DOHH2 (cell line): ENCODE results near the gene PRMT7.

Experiments
- H3F3A ChIP-seq: fragments of 200-600 bp; sonication (generic), shearing (Covaris generic); 2 replicates; pipeline ENCODE4 v1.6.0; 2016; ENCODE audit warnings: antibody characterized with exemption, mild to moderate bottlenecking; ENCODE audit not compliant: control insufficient read depth, insufficient read depth
- H3K27ac ChIP-seq: fragments of 200-600 bp; sonication (generic); 2 replicates; pipeline ENCODE4 v1.5.1; 2014; ENCODE audit warnings: low read depth, mild to moderate bottlenecking, low read length, moderate library complexity
- H3K27me3 ChIP-seq: fragments of 200-600 bp; sonication (generic); 2 replicates; pipeline ENCODE4 v1.6.1; 2014; ENCODE audit warnings: mild to moderate bottlenecking, low read length, mixed read lengths; ENCODE audit not compliant: control insufficient read depth
- H3K36me3 ChIP-seq: fragments of 200-600 bp; sonication (generic); 2 replicates; pipeline ENCODE4 v1.6.1; 2014; ENCODE audit warnings: mild to moderate bottlenecking, low read length, moderate library complexity, mixed read lengths; ENCODE audit not compliant: control insufficient read depth
- H3K4me1 ChIP-seq: fragments of 200-600 bp; sonication (generic); 2 replicates; pipeline ENCODE4 v1.6.1; 2014; ENCODE audit warnings: mild to moderate bottlenecking, low read length, mixed read lengths; ENCODE audit not compliant: control insufficient read depth
- H3K4me2 ChIP-seq: fragments of 200-600 bp; sonication (generic); 2 replicates; pipeline ENCODE4 v1.6.0; 2014; ENCODE audit warnings: mild to moderate bottlenecking, low read length, moderate library complexity
- H3K4me3 ChIP-seq: fragments of 200-600 bp; sonication (generic); 2 replicates; pipeline ENCODE4 v1.5.1; 2014; ENCODE audit warnings: mild to moderate bottlenecking, low read length, mixed read lengths
- H3K79me2 ChIP-seq: fragments of 200-600 bp; sonication (generic); 2 replicates; pipeline ENCODE4 v1.6.1; 2014; ENCODE audit warnings: mild to moderate bottlenecking, low read length, mixed read lengths; ENCODE audit not compliant: control insufficient read depth
- H3K9me2 ChIP-seq: fragments of 200-600 bp; sonication (generic); replicated peaks from 2 replicates; pipeline ENCODE4 v1.6.1; 2014; ENCODE audit warnings: mild to moderate bottlenecking, low read length, mixed read lengths; ENCODE audit not compliant: control insufficient read depth
- H3K9me3 ChIP-seq: fragments of 200-600 bp; sonication (generic); 2 replicates; pipeline ENCODE4 v1.6.1; 2014; ENCODE audit warnings: antibody characterized with exemption, low read length, mixed read lengths; ENCODE audit not compliant: control insufficient read depth, insufficient read depth
- H4K20me1 ChIP-seq: fragments of 200-600 bp; sonication (generic); 2 replicates; pipeline ENCODE4 v1.6.0; 2014; ENCODE audit warnings: low read depth, mild to moderate bottlenecking, antibody characterized with exemption, low read length, moderate library complexity; ENCODE audit not compliant: control insufficient read depth, insufficient read depth
- CTCF ChIP-seq: fragments of 200-600 bp; sonication (generic); IDR thresholded peaks from one replicate; pipeline ENCODE4 v1.5.1; 2014; ENCODE audit warnings: antibody characterized with exemption, mild to moderate bottlenecking, low read depth, low read length; ENCODE audit not compliant: poor library complexity, severe bottlenecking
- EZH2phosphoT487 ChIP-seq: fragments of 200-600 bp; sonication (generic); IDR thresholded peaks from 2 replicates; pipeline ENCODE4 v1.6.1; 2017; ENCODE audit warnings: borderline replicate concordance, mild to moderate bottlenecking, antibody characterized with exemption, low read length, moderate library complexity, mixed read lengths

The PRMT7 gene

GRCh38 chr16:68347605-68348004 is 36.8 kb downstream of the PRMT7 start:
- Histone ChIP-seq H3K79me2 (no peaks in the 10 kb centered on the region), H3K4me1 (no peaks in the 10 kb centered on the region), H3F3A (no peaks in the 10 kb centered on the region), H3K36me3 (peaks cover 72% of the 10 kb centered on the region), H3K9me3 (no peaks in the 10 kb centered on the region), H3K27me3 (no peaks in the 10 kb centered on the region), H4K20me1 (no peaks in the 10 kb centered on the region), H3K9me2 (no peaks in the 10 kb centered on the region), H3K27ac (no peak overlapping the region), H3K4me2 (no peak overlapping the region), H3K4me3 (no peak overlapping the region)
- TF ChIP-seq EZH2phosphoT487 (no peak), CTCF (no peak)

- H3K27ac ChIP-seq, result no peak overlapping the region
- no peaks in the 10 kb centered on the region for H3K4me1 ChIP-seq
- TF ChIP-seq CTCF (no peak), EZH2phosphoT487 (no peak)
- H3K36me3 ChIP-seq, result peaks cover 71% of the 10 kb centered on the region
- no peaks in the 10 kb centered on the region for H3K9me3 ChIP-seq
- no peak overlapping the region for H3K4me3 ChIP-seq
- no peaks in the 10 kb centered on the region for H3F3A ChIP-seq
- no peaks in the 10 kb centered on the region for H3K27me3 ChIP-seq
- no peak overlapping the region for H3K4me2 ChIP-seq
- no peaks in the 10 kb centered on the region for H3K79me2 ChIP-seq
- H4K20me1 ChIP-seq, result no peaks in the 10 kb centered on the region
- H3K9me2 ChIP-seq, result no peaks in the 10 kb centered on the region
Measured at GRCh38 chr16:68348639-68349445, 38.0 kb downstream of the PRMT7 start.

GRCh38 chr16:68349838-68350410 is 39.1 kb downstream of the PRMT7 start:
- H3K79me2 ChIP-seq, result no peaks in the 10 kb centered on the region
- H3K36me3 ChIP-seq, result peaks cover 77% of the 10 kb centered on the region
- no peaks in the 10 kb centered on the region for H4K20me1 ChIP-seq
- H3K9me2 ChIP-seq, result no peaks in the 10 kb centered on the region
- no peaks in the 10 kb centered on the region for H3K4me1 ChIP-seq
- no peaks in the 10 kb centered on the region for H3K9me3 ChIP-seq
- H3K4me2 ChIP-seq, result no peak overlapping the region
- H3F3A ChIP-seq, result no peaks in the 10 kb centered on the region
- no peak overlapping the region for H3K4me3 ChIP-seq
- no peak for TF ChIP-seq CTCF
- no peak for TF ChIP-seq EZH2phosphoT487
- no peaks in the 10 kb centered on the region for H3K27me3 ChIP-seq
- no peak overlapping the region for H3K27ac ChIP-seq
